Posterior cingulate gyrus (tissue), 11 donors: ENCODE measurements around the gene TBC1D4.
A peak's percentile ranks its signal among the peaks of the same experiment; 100 is the strongest.
"Not testable (repeated sequence)": the region's sequence is repeated elsewhere in the genome, so short reads cannot be mapped to it uniquely, and the experiment has no call there.

Experiments
- DNase-seq, 10 donors: peaks; one replicate each; pipeline versions ENCODE4 v3.0.0 to v3.0.0-alpha.2; 2020 to 2021; ENCODE audit warnings: mixed read lengths in 3 of 10
- intact Hi-C: fragments of 100-400 bp; cut with DNase I; formaldehyde crosslinking; loops from one replicate; pipeline ENCODE4 v1.15.1; 2023

Gene TBC1D4

DNA sequence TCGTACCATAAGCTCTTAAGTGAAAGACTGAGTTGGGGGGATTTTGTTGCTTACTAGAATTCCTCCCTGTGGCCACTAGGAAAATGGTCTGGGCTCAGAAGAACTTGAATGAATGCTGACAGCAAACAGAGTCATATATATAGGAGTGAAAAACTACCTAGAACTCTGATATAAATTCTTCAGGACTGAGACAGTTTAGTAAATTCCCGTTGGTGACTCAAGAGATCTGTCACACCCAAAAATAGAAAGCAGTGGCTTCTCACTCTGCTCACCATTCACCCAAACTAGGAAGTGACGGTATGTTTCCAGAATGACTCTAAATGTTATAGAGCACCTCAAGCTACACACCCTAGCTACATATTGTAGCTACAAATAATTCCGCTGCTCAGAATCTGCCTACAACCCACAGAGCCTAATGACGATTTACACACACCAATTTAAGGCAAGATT, 116.2 kb downstream of the TBC1D4 start:
- intact Hi-C loops, result no loop called here
- DNase-seq, result no peak

- DNase-seq, result no peak
Measured at GRCh38 chr13:75364131-75364713, 117.7 kb downstream of the TBC1D4 start.

DNA sequence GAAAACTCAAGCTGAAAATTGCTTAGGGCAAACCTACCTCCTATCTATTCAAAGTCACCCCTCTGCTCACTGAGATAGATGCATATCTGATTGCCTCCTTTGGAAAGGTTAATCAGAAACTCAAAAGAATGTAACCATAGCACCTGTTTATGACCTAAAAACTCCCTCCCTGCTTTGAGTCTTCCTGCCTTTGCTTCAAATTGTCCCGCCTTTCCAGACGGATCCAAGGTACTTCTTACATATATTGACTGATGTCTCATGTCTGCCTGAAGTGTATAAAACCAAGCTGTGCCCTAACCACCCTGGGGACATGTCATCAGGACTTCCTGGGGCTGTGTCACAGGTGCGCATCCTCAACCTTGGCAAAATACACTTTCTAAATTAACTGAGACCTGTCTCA, 118.6 kb downstream of the TBC1D4 start:
- intact Hi-C loops, result no loop called here
- no peak for DNase-seq

More at GRCh38 chr13:75364131-75364713, 117.7 kb downstream of the TBC1D4 start:
- intact Hi-C loops, result no loop called here

GRCh38 chr13:75362026-75362425, 119.9 kb downstream of the TBC1D4 start:
- peak in 2 of 10 donors; percentile 78 to 83 for DNase-seq

GRCh38 chr13:75360170-75360569, 121.8 kb downstream of the TBC1D4 start:
- intact Hi-C loops, result no loop called here
- DNase-seq, result no peak

More at GRCh38 chr13:75362026-75362425, 119.9 kb downstream of the TBC1D4 start:
- intact Hi-C loops, result no loop called here

DNA sequence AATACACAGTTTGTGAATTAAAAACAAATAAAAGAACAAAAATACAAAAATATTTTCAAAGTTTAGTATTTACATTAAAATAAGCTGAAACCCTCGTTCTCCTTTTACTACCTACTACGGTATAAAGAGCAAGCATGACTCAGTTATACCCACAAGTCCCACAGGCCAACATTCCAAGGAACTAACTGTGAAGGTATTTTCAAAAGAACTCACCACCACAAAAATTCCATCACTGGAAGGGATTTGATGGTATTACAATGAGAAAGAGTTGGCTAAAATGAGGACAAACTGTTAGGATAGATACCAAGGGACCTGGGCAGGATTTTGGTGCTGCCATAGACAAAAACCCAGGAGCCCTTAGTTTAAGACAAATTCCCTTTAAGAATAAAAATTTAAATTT, 122.7 kb downstream of the TBC1D4 start:
- no peak for DNase-seq
- intact Hi-C loops, result no loop called here

DNA sequence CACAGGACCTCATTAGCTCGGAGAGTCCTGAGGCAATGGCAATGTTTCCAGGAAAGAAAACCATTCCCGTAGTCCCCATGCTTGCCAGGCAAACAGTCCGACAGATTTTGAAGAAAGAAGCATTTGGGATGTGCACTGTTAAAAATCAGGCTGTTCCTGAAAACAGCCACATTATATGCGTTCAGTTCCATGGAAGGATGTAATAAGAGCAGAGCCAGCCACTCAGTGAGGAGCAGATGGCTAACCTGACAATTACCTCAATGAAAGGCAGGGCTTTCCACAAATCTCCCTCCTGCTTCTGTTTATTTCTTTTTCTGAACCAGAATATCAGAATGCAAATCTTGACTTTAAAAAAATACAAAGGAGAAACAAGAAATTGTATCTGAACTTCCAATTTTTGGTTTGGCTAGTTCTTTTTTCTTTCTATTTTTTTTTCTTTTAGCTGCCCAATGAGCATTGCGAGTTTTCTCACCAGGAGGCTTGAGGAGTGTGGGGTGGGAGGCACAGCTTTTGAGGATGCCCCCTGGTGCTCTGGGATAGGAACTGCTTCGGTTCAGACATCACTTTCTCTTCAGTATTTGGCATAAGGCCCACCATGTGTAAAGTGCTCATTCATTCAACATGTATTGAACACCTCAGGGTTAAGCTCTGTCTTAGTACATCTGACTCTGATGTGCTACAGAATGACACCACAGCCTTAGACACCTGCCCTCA, 124.2 kb downstream of the TBC1D4 start:
- DNase-seq, result no peak

DNA sequence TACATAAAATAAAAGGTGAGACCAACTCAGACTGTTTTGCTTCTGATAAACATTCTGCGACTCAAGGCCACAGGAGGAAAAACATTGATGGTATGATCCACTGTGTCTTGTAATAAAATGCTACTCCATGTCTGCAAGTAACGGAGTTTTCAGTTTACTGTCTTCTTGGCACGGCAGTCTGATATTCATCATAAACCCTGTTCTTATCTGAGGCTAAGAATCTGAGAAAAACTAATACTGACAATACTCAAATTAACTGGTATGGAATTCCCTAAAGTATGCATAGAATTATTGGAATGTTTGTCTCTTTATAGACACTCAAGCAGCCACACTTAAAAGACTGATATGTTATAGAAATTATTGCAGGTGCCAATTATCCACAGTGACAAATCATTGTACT, 125.5 kb downstream of the TBC1D4 start:
- intact Hi-C loops, result no loop called here
- DNase-seq, result no peak

More for the DNA sequence above, 124.2 kb downstream of the TBC1D4 start:
- intact Hi-C loops, result no loop called here

GRCh38 chr13:75355609-75356008, 126.4 kb downstream of the TBC1D4 start:
- no peak for DNase-seq
- intact Hi-C loops, result no loop called here

GRCh38 chr13:75353781-75354193, 128.2 kb downstream of the TBC1D4 start:
- intact Hi-C loops, result no loop called here

DNA sequence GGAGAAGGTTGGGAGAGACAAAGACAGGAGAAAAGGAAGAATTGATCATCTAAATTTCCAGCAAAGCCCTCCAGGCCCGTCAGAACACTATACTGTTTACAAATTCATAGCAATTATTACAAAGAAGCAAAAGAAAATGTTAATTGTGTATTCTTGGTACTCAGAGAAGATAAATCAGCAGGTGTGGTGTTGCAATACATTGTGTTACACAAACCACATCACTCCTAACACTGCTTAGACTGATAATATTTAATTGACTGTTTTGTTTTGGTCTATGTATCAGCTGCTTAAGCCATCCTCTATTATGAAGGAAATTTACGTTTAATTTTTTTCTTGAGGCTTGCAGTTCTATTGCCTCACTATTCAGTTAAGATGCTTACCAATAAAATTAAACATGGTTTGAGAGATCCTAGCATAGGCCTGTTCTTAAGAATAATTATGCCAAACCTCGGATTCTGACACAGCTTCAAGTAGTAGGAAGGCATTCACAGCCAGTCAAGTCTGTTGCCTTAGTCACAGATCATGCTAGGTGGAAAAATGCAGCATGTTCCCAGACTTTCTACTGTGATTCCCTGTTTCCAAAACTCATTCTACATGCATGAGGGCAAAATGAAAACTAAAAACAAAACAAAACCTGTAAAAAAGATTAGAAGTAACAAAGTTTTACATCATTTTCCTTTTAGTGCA, 129.2 kb downstream of the TBC1D4 start:
- intact Hi-C loops, result no loop called here
- no peak for DNase-seq

More at GRCh38 chr13:75353781-75354193, 128.2 kb downstream of the TBC1D4 start:
- no peak for DNase-seq

DNA sequence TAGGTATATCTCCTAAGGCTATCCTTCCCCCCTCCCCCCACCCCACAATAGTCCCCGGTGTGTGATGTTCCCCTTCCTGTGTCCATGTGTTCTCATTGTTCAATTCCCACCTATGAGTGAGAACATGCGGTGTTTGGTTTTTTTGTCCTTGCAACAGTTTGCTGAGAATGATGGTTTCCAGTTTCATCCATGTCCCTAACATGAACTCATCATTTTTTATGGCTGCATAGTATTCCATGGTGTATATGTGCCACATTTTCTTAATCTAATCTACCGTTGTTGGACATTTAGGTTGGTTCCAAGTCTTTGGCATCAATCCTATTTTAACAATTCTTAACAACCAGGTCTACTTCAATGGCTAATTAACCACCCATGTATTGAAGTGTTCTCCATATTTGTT, 130.4 kb downstream of the TBC1D4 start:
- DNase-seq, intact Hi-C loops: not testable (repeated sequence)

DNA sequence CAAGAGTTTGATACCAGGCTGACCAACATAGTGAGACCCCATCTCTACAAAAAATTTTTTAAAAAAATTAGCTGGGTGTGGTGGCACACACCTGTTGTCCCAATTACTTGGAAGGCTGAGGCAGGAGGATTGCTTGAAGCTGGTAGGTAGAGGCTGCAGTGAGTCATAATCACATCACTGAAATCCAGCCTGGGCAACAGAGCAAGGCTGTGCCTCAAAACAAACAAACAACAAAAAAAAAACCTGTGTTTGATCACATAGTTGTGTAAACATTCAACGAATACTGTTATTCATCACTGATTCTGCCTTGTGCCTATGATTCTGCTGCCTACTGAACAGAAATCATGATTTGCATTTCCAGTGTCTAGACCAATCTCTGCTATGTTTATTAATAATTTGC, 134.0 kb downstream of the TBC1D4 start:
- no peak for DNase-seq
- intact Hi-C loops, result no loop called here

GRCh38 chr13:75347457-75347856, 134.5 kb downstream of the TBC1D4 start:
- intact Hi-C loops, result no loop called here
- no peak for DNase-seq

DNA sequence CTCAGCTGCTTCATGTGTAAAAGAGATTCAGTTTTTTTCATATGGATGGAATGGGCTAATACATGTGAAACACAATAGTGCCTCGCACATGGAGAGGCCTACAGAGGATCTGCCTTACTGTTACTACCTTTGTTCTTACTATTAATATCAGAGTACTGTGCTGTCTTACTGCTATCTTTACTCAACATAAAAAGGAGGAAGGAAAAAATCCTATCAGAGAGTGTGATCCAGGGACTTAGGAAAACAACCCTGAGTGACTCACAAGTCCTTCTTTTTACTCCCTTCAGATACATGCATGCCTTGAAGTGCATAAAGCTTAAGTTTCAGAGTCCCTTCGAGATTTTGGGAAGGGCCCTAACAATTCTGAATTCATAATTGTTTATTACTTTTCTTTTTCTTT, 136.8 kb downstream of the TBC1D4 start:
- no peak for DNase-seq
- intact Hi-C loops, result no loop called here

DNA sequence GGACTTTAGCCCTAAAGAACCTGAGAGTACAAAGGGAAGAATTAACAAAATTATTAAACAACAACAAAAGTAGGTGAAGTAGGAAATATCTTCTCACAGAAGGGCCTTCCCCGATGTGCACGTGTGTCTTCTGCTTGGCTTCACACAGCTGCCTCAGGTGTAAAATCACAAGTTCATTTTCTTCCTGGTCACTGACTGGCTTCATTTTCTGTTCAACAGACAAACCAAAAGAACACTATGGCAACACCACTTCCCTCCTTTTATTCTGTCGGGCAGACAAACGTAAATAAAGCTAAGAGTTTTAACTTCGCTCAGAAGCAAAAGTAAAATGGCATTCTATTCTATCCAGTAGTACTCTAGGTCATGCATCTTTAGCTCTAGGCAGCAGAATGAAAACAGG, 140.9 kb downstream of the TBC1D4 start:
- intact Hi-C loops, result no loop called here
- no peak for DNase-seq

DNA sequence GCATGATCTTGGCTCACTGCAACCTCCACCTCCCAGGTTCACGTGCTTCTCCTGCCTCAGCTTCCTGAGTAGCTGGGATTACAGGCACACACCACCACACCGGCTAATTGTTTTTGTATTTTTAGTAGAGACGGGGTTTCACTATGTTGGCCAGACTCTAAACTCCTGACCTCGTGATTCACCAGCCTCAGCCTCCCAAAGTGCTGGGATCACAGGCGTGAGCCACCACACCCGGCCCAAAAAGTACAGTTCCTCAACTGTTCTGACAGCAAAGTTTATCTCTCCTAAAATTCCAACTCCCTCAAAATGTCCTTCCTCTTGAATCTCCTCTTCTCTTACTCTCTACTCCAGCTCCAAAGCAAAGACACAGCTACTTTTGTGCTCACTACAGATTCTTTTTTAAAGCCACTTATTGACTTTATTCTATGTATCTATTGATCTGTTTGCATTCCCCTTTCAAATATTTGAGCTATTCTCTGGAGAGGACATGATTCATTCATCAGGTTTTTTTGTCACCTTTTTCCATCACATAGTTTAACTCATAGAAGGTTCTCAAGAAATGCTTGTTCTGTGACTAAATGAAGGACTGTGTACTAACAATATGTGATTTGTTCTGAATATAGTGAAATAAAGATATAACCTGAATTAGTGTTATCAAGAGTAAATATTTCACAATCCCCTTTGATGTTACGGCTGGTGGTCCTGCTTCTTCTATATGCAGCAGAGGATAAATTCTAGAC, 142.2 kb downstream of the TBC1D4 start:
- intact Hi-C loops, result no loop called here
- no peak for DNase-seq

- intact Hi-C loops, result no loop called here
- peak in 1 of 10 donors; percentile 67 for DNase-seq
Measured at GRCh38 chr13:75334634-75335447, 147.1 kb downstream of the TBC1D4 start.

- intact Hi-C loops, result no loop called here
- no peak for DNase-seq
Measured at GRCh38 chr13:75333103-75333502, 148.9 kb downstream of the TBC1D4 start.

GRCh38 chr13:75331792-75332349, 150.1 kb downstream of the TBC1D4 start:
- intact Hi-C loops, result no loop called here
- DNase-seq, result no peak
